SK-N-SH (cell line): ENCODE results near the gene PACSIN2.
"Not testable (repeated sequence)": the region's sequence is repeated elsewhere in the genome, so short reads cannot be mapped to it uniquely, and the experiment has no call there.

Source experiments
- CTCF ChIP-seq: fragments of 200-600 bp; sonication (generic); IDR thresholded peaks from 2 replicates; pipeline ENCODE4 v1.6.1; 2017; ENCODE audit warnings: antibody characterized with exemption, mild to moderate bottlenecking, moderate library complexity
- EP300 ChIP-seq, 2 experiments: IDR thresholded peaks; 2 replicates each; pipeline versions ENCODE4 v1.4.0 to v1.6.1; 2012; ENCODE audit warnings: borderline replicate concordance in 1 of 2, low read depth in 1 of 2, low read length in 1 of 2
- EZH2phosphoT487 ChIP-seq: fragments of 200-600 bp; sonication (generic); IDR thresholded peaks from 2 replicates; pipeline ENCODE4 v1.6.1; 2017; ENCODE audit warnings: low read depth, mixed run types, mild to moderate bottlenecking, antibody characterized with exemption, moderate library complexity, borderline replicate concordance
- FOXJ3 ChIP-seq: sonication (generic); formaldehyde crosslinking; IDR thresholded peaks from 2 replicates; pipeline ENCODE4 v1.5.1; 2020; ENCODE audit warnings: mild to moderate bottlenecking, missing genetic modification reagents
- GABPA ChIP-seq: IDR thresholded peaks from 2 replicates; pipeline ENCODE4 v1.4.0; 2012; ENCODE audit warnings: low read depth, mild to moderate bottlenecking
- MAX ChIP-seq: IDR thresholded peaks from 2 replicates; pipeline ENCODE4 v1.4.0; 2012; ENCODE audit warnings: low read depth
- POLR2AphosphoS5 ChIP-seq: IDR thresholded peaks from 2 replicates; pipeline ENCODE4 v1.6.1; 2012; ENCODE audit warnings: low read depth, low read length
- RAD21 ChIP-seq: IDR thresholded peaks from 2 replicates; pipeline ENCODE4 v1.6.1; 2012; ENCODE audit warnings: mild to moderate bottlenecking, low read length
- SIN3A ChIP-seq: IDR thresholded peaks from 2 replicates; pipeline ENCODE4 v1.6.1; 2012; ENCODE audit warnings: low read depth, mild to moderate bottlenecking, low read length, moderate library complexity, borderline replicate concordance
- TCF12 ChIP-seq: IDR thresholded peaks from 2 replicates; pipeline ENCODE4 v1.4.0; 2012
- USF2 ChIP-seq: fragments of 150-350 bp; IDR thresholded peaks from 2 replicates; pipeline ENCODE4 v1.6.1; 2017; ENCODE audit warnings: antibody characterized with exemption, low read length, low read depth, borderline replicate concordance

GRCh38 chr22:43016150-43016549 lies 1.2 kb upstream of the PACSIN2 start:
- not testable (repeated sequence) for TF ChIP-seq SIN3A; EP300 (IDR thresholded peaks at IDR 0.05; ENCODE audit: borderline replicate concordance in 1 of 2, low read depth in 1 of 2, low read length in 1 of 2); RAD21; CTCF; USF2; GABPA; POLR2AphosphoS5; EZH2phosphoT487; TCF12; FOXJ3 (CRISPR knock-in tag); MAX
